HUES64 (cell line): ENCODE results near the gene EPS15.
"Not testable (repeated sequence)": the region's sequence is repeated elsewhere in the genome, so short reads cannot be mapped to it uniquely, and the experiment has no call there.

Experiments used
- H3K27ac ChIP-seq: 2 replicates; pipeline ENCODE4 v1.7.0; 2013; ENCODE audit warnings: low read depth, low read length, inconsistent platforms
- H3K27me3 ChIP-seq: 2 replicates; pipeline ENCODE4 v1.6.1; 2013; ENCODE audit warnings: mild to moderate bottlenecking, low read length; ENCODE audit not compliant: insufficient read depth
- H3K36me3 ChIP-seq: 2 replicates; pipeline ENCODE4 v1.6.1; 2013; ENCODE audit warnings: mild to moderate bottlenecking, low read length; ENCODE audit not compliant: insufficient read depth
- H3K4me1 ChIP-seq: 2 replicates; pipeline ENCODE4 v1.6.1; 2013; ENCODE audit warnings: mild to moderate bottlenecking, low read length, moderate library complexity; ENCODE audit not compliant: insufficient read depth
- H3K4me3 ChIP-seq: 2 replicates; pipeline ENCODE4 v1.5.1; 2013; ENCODE audit warnings: mild to moderate bottlenecking, low read length, moderate library complexity
- H3K9ac ChIP-seq: 2 replicates; pipeline ENCODE4 v1.6.1; 2013; ENCODE audit warnings: mild to moderate bottlenecking, low read depth, low read length
- H3K9me3 ChIP-seq: 2 replicates; pipeline ENCODE4 v1.6.1; 2013; ENCODE audit warnings: low read depth, low read length; ENCODE audit not compliant: insufficient read depth
- WGBS: fragments of 150-250, 120-280 bp; methylation state at CpG from one replicate; pipeline ENCODE4 v1.1.7; 2013; ENCODE audit warnings: missing lambda C conversion rate; 5-methylcytosine and 5-hydroxymethylcytosine counted together

EPS15 gene

DNA sequence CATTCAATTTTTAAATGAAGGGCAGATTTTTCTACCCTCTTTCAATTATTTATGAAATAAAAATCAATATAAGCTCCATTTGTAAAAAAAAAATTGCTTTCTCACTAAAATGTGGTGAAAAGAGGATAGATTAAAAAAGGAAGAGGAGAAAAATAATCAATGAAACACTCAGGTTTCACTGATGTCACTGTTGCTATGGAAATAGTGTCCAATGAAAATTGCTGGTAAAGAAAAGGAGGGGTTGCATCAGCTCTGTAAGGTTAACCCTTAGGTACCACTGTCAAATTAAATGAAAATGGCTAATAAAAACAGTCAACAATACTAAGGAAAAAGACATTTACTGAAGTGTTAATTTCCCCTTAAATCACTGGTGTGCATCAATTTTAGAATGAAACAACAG, 97.1 kb downstream of the EPS15 start:
- Histone ChIP-seq H3K27me3 (no peaks in the 10 kb centered on the region), H3K9ac (peak overlapping the region; percentile 65), H3K4me3 (peak overlapping the region; percentile 47), H3K4me1 (peaks cover 32% of the 10 kb centered on the region), H3K9me3 (no peaks in the 10 kb centered on the region), H3K27ac (peak overlapping the region; percentile 83), H3K36me3 (0 out of 2 replicates have a peak, but pooled peaks cover 9% of the 10 kb centered on the region)

DNA sequence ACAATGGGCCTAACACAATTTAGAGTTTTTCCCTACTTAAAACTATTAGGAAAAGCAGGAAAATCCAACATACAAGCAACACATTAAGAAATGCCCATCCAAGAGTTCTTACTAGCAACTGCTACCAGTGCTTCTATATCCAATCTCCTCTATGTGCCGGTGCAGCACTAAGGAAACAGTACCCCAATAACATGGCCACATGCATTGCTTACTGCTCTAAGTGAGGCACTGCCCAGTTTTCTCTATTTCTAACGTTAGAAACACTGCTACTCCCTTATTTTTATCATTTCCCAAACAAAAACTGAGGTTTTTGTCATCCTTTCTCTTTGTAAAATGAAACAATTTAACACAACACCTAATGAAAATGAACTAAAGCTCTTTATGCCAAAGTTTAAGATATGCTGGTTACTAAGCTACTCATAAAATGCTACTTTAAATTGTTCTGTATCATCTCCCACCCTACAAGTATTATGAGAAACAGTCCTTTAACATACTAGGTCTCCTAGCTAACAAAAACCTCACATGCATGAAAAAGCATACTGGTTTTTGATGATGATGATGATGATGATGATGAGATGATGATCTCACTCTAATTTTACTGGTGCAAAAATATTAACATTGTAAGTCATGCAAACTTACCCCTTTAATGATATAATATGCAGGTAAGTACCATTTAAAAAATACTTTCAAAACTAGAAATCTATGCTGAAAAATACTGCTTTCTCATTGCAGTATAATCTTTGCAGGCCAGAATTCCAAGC, 98.0 kb downstream of the EPS15 start:
- Histone ChIP-seq H3K4me3 (peak overlapping the region; percentile 47), H3K9me3 (no peaks in the 10 kb centered on the region)

GRCh38 chr1:51418384-51418959, 100.6 kb downstream of the EPS15 start:
- H3K4me3 ChIP-seq = no peak overlapping the region
- WGBS = 93% methylated on average over 2 of the region's 2 CpGs
- H3K9ac ChIP-seq = no peak overlapping the region
- peaks cover 24% of the 10 kb centered on the region for H3K4me1 ChIP-seq
- no peaks in the 10 kb centered on the region for H3K27me3 ChIP-seq
- 0 out of 2 replicates have a peak, but pooled peaks cover 7% of the 10 kb centered on the region for H3K36me3 ChIP-seq
- H3K27ac ChIP-seq = no peak overlapping the region
- H3K9me3 ChIP-seq = no peaks in the 10 kb centered on the region

More for the DNA sequence above, 98.0 kb downstream of the EPS15 start:
- Histone ChIP-seq H3K27me3 (no peaks in the 10 kb centered on the region), H3K36me3 (0 out of 2 replicates have a peak, but pooled peaks cover 8% of the 10 kb centered on the region), H3K9ac (no peak overlapping the region), H3K27ac (peak overlapping the region; percentile 17), H3K4me1 (peaks cover 32% of the 10 kb centered on the region)
- 82% methylated on average over 2 of the region's 2 CpGs for WGBS

- 96% methylated on average over 5 of the region's 5 CpGs for WGBS
- H3K27me3 ChIP-seq = no peaks in the 10 kb centered on the region
These were observed 101.3 kb downstream of the EPS15 start for GRCh38 chr1:51417496-51418383.

DNA sequence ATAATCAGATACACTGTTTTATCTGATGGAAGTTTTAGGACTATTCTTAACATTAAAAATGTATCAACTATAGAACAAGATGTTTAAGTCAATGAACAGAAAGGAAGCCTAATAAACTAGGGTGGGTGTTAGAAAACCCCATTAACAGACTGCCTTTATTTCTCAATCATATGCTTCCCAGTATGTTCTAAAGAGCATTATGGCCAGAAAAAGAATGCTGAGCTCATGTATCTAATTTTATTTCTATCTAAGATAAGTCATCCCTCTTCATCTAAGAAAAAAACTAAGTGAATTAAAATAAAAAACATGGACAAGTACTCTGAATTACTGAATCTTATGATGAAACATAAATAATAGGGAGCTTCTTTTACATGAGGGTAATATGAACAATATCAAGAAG, 102.2 kb downstream of the EPS15 start:
- H3K36me3 ChIP-seq = 0 out of 2 replicates have a peak, but pooled peaks cover 7% of the 10 kb centered on the region

More at GRCh38 chr1:51417496-51418383, 101.3 kb downstream of the EPS15 start:
- peaks cover 17% of the 10 kb centered on the region for H3K4me1 ChIP-seq
- H3K36me3 ChIP-seq = 0 out of 2 replicates have a peak, but pooled peaks cover 7% of the 10 kb centered on the region
- H3K4me3 ChIP-seq = no peak overlapping the region
- H3K9ac ChIP-seq = no peak overlapping the region
- no peaks in the 10 kb centered on the region for H3K9me3 ChIP-seq
- no peak overlapping the region for H3K27ac ChIP-seq

GRCh38 chr1:51415963-51416362, 103.1 kb downstream of the EPS15 start:
- Histone ChIP-seq H3K9ac (no peak overlapping the region), H3K27me3 (no peaks in the 10 kb centered on the region), H3K4me3 (no peak overlapping the region), H3K27ac (no peak overlapping the region), H3K36me3 (0 out of 2 replicates have a peak, but pooled peaks cover 7% of the 10 kb centered on the region), H3K9me3 (no peaks in the 10 kb centered on the region), H3K4me1 (peaks cover 6% of the 10 kb centered on the region; the same call in 1 of the 2 replicates)
- WGBS = 86% methylated on average over 2 of the region's 2 CpGs

More for the DNA sequence above, 102.2 kb downstream of the EPS15 start:
- H3K27me3 ChIP-seq = no peaks in the 10 kb centered on the region
- H3K4me1 ChIP-seq = peaks cover 10% of the 10 kb centered on the region; the same call in 1 of the 2 replicates
- H3K9ac ChIP-seq = no peak overlapping the region
- no peak overlapping the region for H3K27ac ChIP-seq
- no peaks in the 10 kb centered on the region for H3K9me3 ChIP-seq
- no peak overlapping the region for H3K4me3 ChIP-seq

DNA sequence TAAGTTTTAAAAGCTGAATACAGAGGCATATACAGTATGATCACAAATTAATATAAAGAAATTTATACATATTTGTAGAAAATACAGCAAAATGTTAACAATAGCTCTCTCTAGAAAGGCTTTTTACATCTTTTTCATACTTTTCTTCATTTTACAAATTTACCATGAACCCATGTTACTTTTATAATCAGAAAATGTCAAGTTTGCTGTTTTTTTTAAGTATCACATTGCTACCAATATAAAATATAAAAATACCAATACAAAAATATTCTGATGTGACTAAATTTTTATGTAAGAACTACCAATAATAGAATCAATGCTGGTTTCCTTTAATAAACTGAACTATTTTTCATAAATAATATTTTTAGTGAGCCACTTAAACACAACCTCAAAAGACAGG, 104.3 kb downstream of the EPS15 start:
- H3K4me1 ChIP-seq = peaks cover 5% of the 10 kb centered on the region; the same call in 1 of the 2 replicates
- H3K27ac ChIP-seq = no peak overlapping the region
- H3K9me3 ChIP-seq = no peaks in the 10 kb centered on the region
- no peaks in the 10 kb centered on the region for H3K27me3 ChIP-seq
- H3K36me3 ChIP-seq = no peaks in the 10 kb centered on the region
- no peak overlapping the region for H3K9ac ChIP-seq
- H3K4me3 ChIP-seq = no peak overlapping the region

DNA sequence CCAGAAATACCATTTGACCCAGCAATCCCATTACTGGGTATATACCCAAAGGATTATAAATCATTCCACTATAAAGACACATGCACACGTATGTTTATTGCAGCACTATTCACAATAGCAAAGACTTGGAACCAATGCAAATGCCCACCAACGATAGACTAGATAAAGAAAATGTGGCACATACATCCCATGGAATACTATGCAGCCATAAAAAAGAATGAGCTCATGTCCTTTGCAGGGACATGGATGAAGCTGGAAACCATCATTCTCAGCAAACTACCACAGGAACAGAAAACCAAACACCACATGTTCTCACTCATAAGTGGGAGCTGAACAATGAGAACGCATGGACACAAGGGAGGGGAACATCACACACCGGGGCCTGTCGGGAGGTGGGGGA, 107.2 kb downstream of the EPS15 start:
- H3K36me3 ChIP-seq = peaks cover 26% of the 10 kb centered on the region
- not testable (repeated sequence) for H3K9me3 ChIP-seq, H3K27me3 ChIP-seq, H3K27ac ChIP-seq, H3K4me1 ChIP-seq, H3K4me3 ChIP-seq, H3K9ac ChIP-seq
- 90% methylated on average over 5 of the region's 5 CpGs for WGBS

DNA sequence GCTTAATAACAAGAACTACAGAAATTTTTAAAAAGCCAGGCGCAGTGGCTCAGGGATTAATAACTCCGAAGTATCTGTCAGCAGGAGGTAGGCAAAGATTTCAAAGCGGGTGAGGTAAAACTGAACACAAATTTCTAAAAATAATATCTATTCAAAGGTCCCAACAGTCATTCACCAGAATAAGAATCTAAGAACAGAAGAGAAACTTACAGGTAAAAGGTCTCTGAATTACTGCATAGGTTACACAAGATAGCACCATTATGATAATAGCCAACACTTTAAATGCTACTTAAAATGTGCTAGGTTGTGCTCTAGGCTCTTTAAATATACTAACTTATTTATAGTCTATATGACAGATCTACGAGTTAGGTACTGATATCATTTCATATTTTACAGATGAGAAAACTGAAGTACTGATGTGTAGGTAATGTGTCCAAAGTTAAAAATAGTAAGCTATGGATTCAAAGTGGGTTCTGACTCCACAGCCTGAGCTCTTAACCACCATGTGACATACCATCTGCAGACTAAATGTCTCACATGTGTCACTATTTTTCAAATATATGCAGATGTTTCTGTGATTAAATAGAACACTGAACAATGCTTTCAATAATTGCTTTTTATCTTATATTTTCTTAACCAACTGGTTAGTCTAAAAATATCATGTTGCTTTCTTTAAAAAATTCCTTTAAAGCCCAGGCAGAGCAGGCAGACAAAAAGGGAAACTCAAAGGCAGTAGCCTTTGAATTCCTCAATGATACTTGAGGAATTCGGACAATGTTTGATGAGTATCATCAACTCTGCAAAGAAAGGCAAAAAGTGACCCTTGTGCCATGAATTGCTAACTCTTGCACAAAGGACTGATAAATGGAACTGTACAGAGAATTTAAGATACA, 108.3 kb downstream of the EPS15 start:
- peaks cover 35% of the 10 kb centered on the region for H3K36me3 ChIP-seq
- H3K27ac ChIP-seq = no peak overlapping the region
- no peak overlapping the region for H3K9ac ChIP-seq
- peaks cover 5% of the 10 kb centered on the region; the same call in 1 of the 2 replicates for H3K4me1 ChIP-seq
- no peaks in the 10 kb centered on the region for H3K27me3 ChIP-seq
- no peaks in the 10 kb centered on the region for H3K9me3 ChIP-seq
- no peak overlapping the region for H3K4me3 ChIP-seq
- WGBS = 98% methylated on average over 4 of the region's 5 CpGs

GRCh38 chr1:51409755-51410541, 109.1 kb downstream of the EPS15 start:
- not testable (repeated sequence) for H3K4me3 ChIP-seq, H3K27ac ChIP-seq, H3K9ac ChIP-seq, H3K4me1 ChIP-seq, H3K9me3 ChIP-seq, H3K27me3 ChIP-seq
- peaks cover 42% of the 10 kb centered on the region for H3K36me3 ChIP-seq
- WGBS = 95% methylated on average over 7 of the region's 7 CpGs
